KMS-11 (cell line): ENCODE data around the gene HBEGF.
A peak's percentile ranks its signal among the peaks of the same experiment; 100 is the strongest.

Experiments
- H2AFZ ChIP-seq: fragments of 200-600 bp; sonication (generic); 2 replicates; pipeline ENCODE4 v1.6.1; 2016; ENCODE audit warnings: antibody characterized with exemption, mixed run types, low read depth
- H3K27ac ChIP-seq: fragments of 200-600 bp; sonication (generic); 2 replicates; pipeline ENCODE4 v1.6.1; 2016; ENCODE audit warnings: mild to moderate bottlenecking, mixed run types
- H3K27me3 ChIP-seq: fragments of 200-600 bp; sonication (generic); 2 replicates; pipeline ENCODE4 v1.6.1; 2017; ENCODE audit warnings: mild to moderate bottlenecking, low read depth, mixed run types, moderate library complexity; ENCODE audit not compliant: insufficient read depth
- H3K36me3 ChIP-seq: fragments of 200-600 bp; sonication (generic); 2 replicates; pipeline ENCODE4 v1.6.1; 2017; ENCODE audit warnings: mild to moderate bottlenecking, mixed run types; ENCODE audit not compliant: insufficient read depth
- H3K4me1 ChIP-seq: fragments of 200-600 bp; sonication (generic); 2 replicates; pipeline ENCODE4 v1.6.1; 2016; ENCODE audit warnings: mild to moderate bottlenecking, low read depth, mixed run types; ENCODE audit not compliant: poor library complexity, severe bottlenecking
- H3K4me2 ChIP-seq: fragments of 200-600 bp; sonication (generic); 2 replicates; pipeline ENCODE4 v1.7.0; 2016; ENCODE audit warnings: mild to moderate bottlenecking, mixed run types
- H3K4me3 ChIP-seq: fragments of 200-600 bp; sonication (generic); IDR thresholded peaks from 2 replicates; pipeline ENCODE4 v1.6.1; 2017; ENCODE audit warnings: low read depth, low read length, mixed read lengths; ENCODE audit not compliant: insufficient read depth
- H3K79me2 ChIP-seq: fragments of 200-600 bp; sonication (generic); 2 replicates; pipeline ENCODE4 v1.6.1; 2016; ENCODE audit warnings: low read depth, mixed run types; ENCODE audit not compliant: insufficient read depth
- H3K9ac ChIP-seq: fragments of 200-600 bp; sonication (generic); 2 replicates; pipeline ENCODE4 v1.6.1; 2016; ENCODE audit warnings: mild to moderate bottlenecking, mixed run types
- H4K20me1 ChIP-seq: fragments of 200-600 bp; sonication (generic); 2 replicates; pipeline ENCODE4 v1.6.1; 2016; ENCODE audit warnings: mild to moderate bottlenecking, mixed run types; ENCODE audit not compliant: insufficient read depth
- TF ChIP-seq, protein P1 (sequence below): fragments of 200-600 bp; sonication (generic); conservative IDR thresholded peaks from 2 replicates; pipeline ENCODE4 v1.6.1; 2017; ENCODE audit warnings: low read depth, mild to moderate bottlenecking, antibody characterized with exemption, low read length, moderate library complexity, mixed read lengths

The HBEGF gene

DNA sequence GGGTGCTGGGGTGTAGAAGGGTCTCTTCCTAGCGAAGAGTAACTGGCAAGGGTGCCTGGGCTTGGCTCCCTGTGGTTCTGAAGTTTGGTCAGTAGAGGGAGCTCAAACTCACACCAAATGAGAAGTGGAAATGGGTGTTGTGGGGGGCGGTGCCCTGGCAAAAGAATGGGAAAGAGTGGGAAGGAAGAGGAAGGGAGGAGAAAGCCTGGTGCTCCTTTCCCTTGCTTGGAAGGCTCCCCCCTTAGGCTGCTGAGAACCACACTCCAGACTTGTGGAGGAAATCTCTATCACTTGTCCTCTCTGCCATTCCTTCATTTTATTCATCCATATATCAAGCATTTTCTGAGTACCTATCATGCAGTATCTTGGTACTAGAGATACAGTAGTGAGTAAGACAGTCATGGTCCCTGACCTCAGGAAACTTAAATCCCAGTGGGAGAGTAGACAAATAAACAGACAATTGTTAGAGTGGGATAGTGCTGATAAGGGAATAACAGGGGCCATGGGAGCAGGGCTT is 26.6 kb upstream of the HBEGF start:
- Histone ChIP-seq H3K4me3 (no peak overlapping the region), H3K27ac (no peak overlapping the region), H2AFZ (no peak overlapping the region)

DNA sequence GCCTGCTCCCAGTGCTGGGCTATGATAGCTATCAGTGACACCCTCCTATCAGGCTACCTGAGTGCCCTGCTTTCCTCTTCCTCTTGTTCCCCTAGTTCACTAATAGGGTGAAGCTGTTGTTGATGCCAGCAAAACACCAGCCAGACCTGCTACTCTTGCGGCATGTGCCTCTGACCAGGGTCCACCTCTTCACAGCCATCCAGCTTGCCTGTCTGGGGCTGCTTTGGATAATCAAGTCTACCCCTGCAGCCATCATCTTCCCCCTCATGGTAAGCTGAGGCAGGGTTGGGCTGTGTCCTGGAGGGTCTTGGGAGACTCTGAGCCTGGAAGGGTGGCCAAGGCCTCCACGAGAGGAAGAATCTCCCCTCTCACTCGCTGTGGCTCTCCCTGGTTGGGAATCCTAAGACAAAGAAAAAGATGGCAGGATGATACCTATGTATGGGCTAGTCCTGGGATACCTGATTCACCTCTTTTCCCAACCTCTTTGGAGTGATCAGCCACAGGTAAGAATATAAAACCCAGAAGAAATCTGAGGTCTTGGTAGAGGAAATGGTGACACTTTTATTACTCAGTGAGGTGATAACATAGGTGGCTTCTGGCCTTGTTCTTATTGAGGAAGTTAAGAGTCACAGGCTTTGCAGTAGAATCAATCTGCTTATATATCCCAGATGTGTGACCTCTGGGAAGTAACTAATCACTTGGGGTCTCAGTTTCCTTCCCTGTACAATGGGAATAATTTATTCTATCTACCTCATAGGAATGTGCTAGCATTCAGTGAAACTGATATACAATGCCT is 25.2 kb upstream of the HBEGF start:
- Histone ChIP-seq H3K27me3 (no peaks in the 10 kb centered on the region), H3K79me2 (no peaks in the 10 kb centered on the region)
- TF ChIP-seq, protein P1, sequence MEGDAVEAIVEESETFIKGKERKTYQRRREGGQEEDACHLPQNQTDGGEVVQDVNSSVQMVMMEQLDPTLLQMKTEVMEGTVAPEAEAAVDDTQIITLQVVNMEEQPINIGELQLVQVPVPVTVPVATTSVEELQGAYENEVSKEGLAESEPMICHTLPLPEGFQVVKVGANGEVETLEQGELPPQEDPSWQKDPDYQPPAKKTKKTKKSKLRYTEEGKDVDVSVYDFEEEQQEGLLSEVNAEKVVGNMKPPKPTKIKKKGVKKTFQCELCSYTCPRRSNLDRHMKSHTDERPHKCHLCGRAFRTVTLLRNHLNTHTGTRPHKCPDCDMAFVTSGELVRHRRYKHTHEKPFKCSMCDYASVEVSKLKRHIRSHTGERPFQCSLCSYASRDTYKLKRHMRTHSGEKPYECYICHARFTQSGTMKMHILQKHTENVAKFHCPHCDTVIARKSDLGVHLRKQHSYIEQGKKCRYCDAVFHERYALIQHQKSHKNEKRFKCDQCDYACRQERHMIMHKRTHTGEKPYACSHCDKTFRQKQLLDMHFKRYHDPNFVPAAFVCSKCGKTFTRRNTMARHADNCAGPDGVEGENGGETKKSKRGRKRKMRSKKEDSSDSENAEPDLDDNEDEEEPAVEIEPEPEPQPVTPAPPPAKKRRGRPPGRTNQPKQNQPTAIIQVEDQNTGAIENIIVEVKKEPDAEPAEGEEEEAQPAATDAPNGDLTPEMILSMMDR: no peak

More for the DNA sequence above, 26.6 kb upstream of the HBEGF start:
- H4K20me1 ChIP-seq: no peaks in the 10 kb centered on the region
- TF ChIP-seq, protein P1: peak; percentile 84
- no peaks in the 10 kb centered on the region for H3K27me3 ChIP-seq
- H3K9ac ChIP-seq: no peak overlapping the region
- H3K36me3 ChIP-seq: no peaks in the 10 kb centered on the region
- H3K4me1 ChIP-seq: no peaks in the 10 kb centered on the region
- H3K4me2 ChIP-seq: no peak overlapping the region
- no peaks in the 10 kb centered on the region for H3K79me2 ChIP-seq

DNA sequence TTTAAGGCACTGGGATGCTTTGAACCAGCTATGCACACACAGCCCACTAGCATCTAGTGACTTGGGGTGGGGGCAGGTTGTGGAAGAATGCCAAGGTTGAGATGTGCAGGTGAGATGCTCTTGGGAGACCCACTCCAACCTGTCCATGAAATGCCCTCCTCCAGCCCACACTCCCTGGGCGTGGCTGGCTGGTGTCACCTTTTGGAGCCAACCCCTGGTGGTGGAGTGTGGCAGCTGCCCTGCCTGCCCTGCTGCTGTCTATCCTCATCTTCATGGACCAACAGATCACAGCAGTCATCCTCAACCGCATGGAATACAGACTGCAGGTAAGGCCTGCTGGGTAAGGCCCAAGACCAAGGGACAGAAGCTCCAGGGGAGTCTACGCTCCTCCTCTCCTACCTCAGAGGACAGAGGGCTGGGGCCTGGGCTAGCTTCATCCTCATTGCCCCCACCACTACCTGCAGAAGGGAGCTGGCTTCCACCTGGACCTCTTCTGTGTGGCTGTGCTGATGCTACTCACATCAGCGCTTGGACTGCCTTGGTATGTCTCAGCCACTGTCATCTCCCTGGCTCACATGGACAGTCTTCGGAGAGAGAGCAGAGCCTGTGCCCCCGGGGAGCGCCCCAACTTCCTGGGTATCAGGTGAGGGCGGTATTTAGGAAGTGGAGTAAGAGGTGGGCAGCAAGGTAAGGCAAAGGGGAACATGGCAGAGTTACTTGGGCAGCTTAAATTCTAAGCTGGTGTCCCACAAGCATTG is 21.0 kb upstream of the HBEGF start:
- Histone ChIP-seq H3K4me3 (no peak overlapping the region), H3K4me2 (no peak overlapping the region), H2AFZ (no peak overlapping the region), H3K9ac (no peak overlapping the region), H3K79me2 (no peaks in the 10 kb centered on the region), H3K27me3 (no peaks in the 10 kb centered on the region), H3K36me3 (no peaks in the 10 kb centered on the region), H3K27ac (no peak overlapping the region), H3K4me1 (no peaks in the 10 kb centered on the region), H4K20me1 (no peaks in the 10 kb centered on the region)
- TF ChIP-seq, protein P1: no peak

More for the DNA sequence above, 25.2 kb upstream of the HBEGF start:
- Histone ChIP-seq H4K20me1 (no peaks in the 10 kb centered on the region), H3K4me3 (no peak overlapping the region), H3K4me1 (no peaks in the 10 kb centered on the region), H2AFZ (no peak overlapping the region), H3K9ac (no peak overlapping the region), H3K27ac (no peak overlapping the region), H3K4me2 (no peak overlapping the region), H3K36me3 (no peaks in the 10 kb centered on the region)

DNA sequence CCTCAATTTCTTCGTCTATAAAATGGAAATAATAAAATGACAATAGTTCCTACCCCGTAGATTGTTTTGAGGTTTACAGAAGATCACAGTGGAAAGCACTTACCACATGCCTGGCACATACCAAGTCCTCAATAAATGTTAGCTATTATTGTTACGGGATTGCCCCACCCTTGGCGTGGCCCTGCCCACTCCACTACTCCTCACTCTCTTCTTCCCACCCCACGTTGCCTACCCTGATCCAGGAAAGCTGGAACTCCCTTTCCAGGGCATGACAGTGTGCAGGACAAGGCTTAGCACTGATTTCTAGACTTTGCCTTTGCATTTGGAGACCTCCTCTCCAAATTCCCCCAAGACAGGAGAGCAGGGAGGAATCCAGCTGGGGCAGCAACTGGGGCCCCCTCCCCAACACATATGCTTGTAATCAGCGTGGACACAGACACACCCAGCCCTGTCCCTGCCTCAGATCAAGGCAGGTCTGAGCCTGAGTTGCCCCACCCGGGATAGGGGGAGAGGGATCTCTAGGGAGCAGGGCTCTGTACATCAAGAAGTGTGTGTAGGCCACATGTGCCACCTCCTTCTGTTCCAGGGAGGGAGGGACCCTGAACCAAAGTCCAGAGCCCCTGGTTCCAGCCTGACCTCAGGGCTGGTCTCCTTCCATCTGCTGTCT is 20.3 kb upstream of the HBEGF start:
- no peak overlapping the region for H3K4me3 ChIP-seq
- no peak overlapping the region for H3K9ac ChIP-seq
- no peaks in the 10 kb centered on the region for H3K79me2 ChIP-seq
- H3K27me3 ChIP-seq: no peaks in the 10 kb centered on the region
- no peaks in the 10 kb centered on the region for H3K4me1 ChIP-seq
- no peaks in the 10 kb centered on the region for H4K20me1 ChIP-seq
- no peak overlapping the region for H3K27ac ChIP-seq
- H3K36me3 ChIP-seq: no peaks in the 10 kb centered on the region
- no peak overlapping the region for H2AFZ ChIP-seq
- TF ChIP-seq, protein P1: no peak
- no peak overlapping the region for H3K4me2 ChIP-seq
